Measurements from ENCODE around the gene ATG16L2. TPM values are rescaled to one million over a fixed set of nuclear protein-coding genes. Genes with fewer than 3 reads are reported as not detected.
A peak's percentile ranks its signal among the peaks of the same experiment; 100 is the strongest.

ATG16L2 gene
- total RNA-seq, 1 donor from 2014 or later = 9.6 TPM

- no peak for FAIRE-seq
- no peak overlapping the region for H3K4me2 ChIP-seq (ENCODE audit: low read length)
- no peak overlapping the region for H3K4me3 Mint-ChIP-seq (ENCODE audit: unreplicated experiment)
- no peaks in the 10 kb centered on the region for H3K9me3 ChIP-seq (ENCODE audit: insufficient read depth, low read depth, low read length)
- DNase-seq (ENCODE audit: low read depth) = no peak
- H3K36me3 ChIP-seq (ENCODE audit: insufficient read depth, low read length) = no peaks in the 10 kb centered on the region
- no peak overlapping the region for H3K27ac ChIP-seq (ENCODE audit: low read depth, low read length)
- H3K4me1 ChIP-seq (ENCODE audit: insufficient read depth, low read length) = peaks cover under 1% of the 10 kb centered on the region
- H3K4me3 ChIP-seq (ENCODE audit: insufficient read depth, low read depth, low read length) = no peak overlapping the region
- no peak overlapping the region for H2AFZ ChIP-seq (ENCODE audit: low read depth, low read length)
- peaks cover 7% of the 10 kb centered on the region for H3K27me3 Mint-ChIP-seq (ENCODE audit: low read depth, unreplicated experiment)
- no peak overlapping the region for H3K9ac ChIP-seq (ENCODE audit: low read length)
- H3K4me1 Mint-ChIP-seq (ENCODE audit: low read depth, unreplicated experiment) = peaks cover 14% of the 10 kb centered on the region
- peaks cover 8% of the 10 kb centered on the region for H4K20me1 ChIP-seq (ENCODE audit: insufficient read depth, low read length)
- no peaks in the 10 kb centered on the region for H3K9me3 Mint-ChIP-seq (ENCODE audit: unreplicated experiment)
- no peak overlapping the region for H3K27ac Mint-ChIP-seq (ENCODE audit: unreplicated experiment)
- TF ChIP-seq CTCF (IDR thresholded peaks at IDR 0.05; ENCODE audit: insufficient read depth, low read depth, low read length) = no peak
- no peak for TF ChIP-seq EZH2 (IDR thresholded peaks at IDR 0.05; ENCODE audit: insufficient read depth, low read length)
- no peaks in the 10 kb centered on the region for H3K27me3 ChIP-seq (ENCODE audit: insufficient read depth, low read length)
- peaks cover 8% of the 10 kb centered on the region for H3K36me3 Mint-ChIP-seq (ENCODE audit: low read depth, unreplicated experiment)
- no peaks in the 10 kb centered on the region for H3K79me2 ChIP-seq (ENCODE audit: insufficient read depth, low read length)
Measured at GRCh38 chr11:72778535-72779494, 35.4 kb upstream of the ATG16L2 start.

GRCh38 chr11:72779495-72780128 lies 34.6 kb upstream of the ATG16L2 start:
- Mint-ChIP-seq H3K9me3 (ENCODE audit: unreplicated experiment) (no peaks in the 10 kb centered on the region), H3K27me3 (ENCODE audit: low read depth, unreplicated experiment) (peaks cover 7% of the 10 kb centered on the region), H3K4me1 (ENCODE audit: low read depth, unreplicated experiment) (peaks cover 12% of the 10 kb centered on the region), H3K27ac (ENCODE audit: unreplicated experiment) (no peak overlapping the region), H3K36me3 (ENCODE audit: low read depth, unreplicated experiment) (peaks cover 8% of the 10 kb centered on the region), H3K4me3 (ENCODE audit: unreplicated experiment) (peak overlapping the region; percentile 34)
- Histone ChIP-seq H3K4me3 (ENCODE audit: insufficient read depth, low read depth, low read length) (no peak overlapping the region), H3K4me1 (ENCODE audit: insufficient read depth, low read length) (no peaks in the 10 kb centered on the region), H4K20me1 (ENCODE audit: insufficient read depth, low read length) (peaks cover 8% of the 10 kb centered on the region), H3K9me3 (ENCODE audit: insufficient read depth, low read depth, low read length) (no peaks in the 10 kb centered on the region), H3K27me3 (ENCODE audit: insufficient read depth, low read length) (no peaks in the 10 kb centered on the region), H2AFZ (ENCODE audit: low read depth, low read length) (no peak overlapping the region), H3K4me2 (ENCODE audit: low read length) (no peak overlapping the region), H3K27ac (ENCODE audit: low read depth, low read length) (no peak overlapping the region), H3K79me2 (ENCODE audit: insufficient read depth, low read length) (no peaks in the 10 kb centered on the region), H3K36me3 (ENCODE audit: insufficient read depth, low read length) (no peaks in the 10 kb centered on the region), H3K9ac (ENCODE audit: low read length) (no peak overlapping the region)
- no peak for TF ChIP-seq CTCF (IDR thresholded peaks at IDR 0.05; ENCODE audit: insufficient read depth, low read depth, low read length)
- TF ChIP-seq EZH2 (IDR thresholded peaks at IDR 0.05; ENCODE audit: insufficient read depth, low read length) = no peak
- DNase-seq (ENCODE audit: low read depth) (no peak), FAIRE-seq (no peak)

Data from astrocyte (in vitro differentiated cells and primary cell).